ENCODE measurements around the gene WDR75. TPM values are rescaled to one million over a fixed set of nuclear protein-coding genes. Genes with fewer than 3 reads are reported as not detected.

Gene WDR75
- total RNA-seq, 3 donors from 2014 or later, result 20.6 to 28.4 (median 24.6) TPM

DNA sequence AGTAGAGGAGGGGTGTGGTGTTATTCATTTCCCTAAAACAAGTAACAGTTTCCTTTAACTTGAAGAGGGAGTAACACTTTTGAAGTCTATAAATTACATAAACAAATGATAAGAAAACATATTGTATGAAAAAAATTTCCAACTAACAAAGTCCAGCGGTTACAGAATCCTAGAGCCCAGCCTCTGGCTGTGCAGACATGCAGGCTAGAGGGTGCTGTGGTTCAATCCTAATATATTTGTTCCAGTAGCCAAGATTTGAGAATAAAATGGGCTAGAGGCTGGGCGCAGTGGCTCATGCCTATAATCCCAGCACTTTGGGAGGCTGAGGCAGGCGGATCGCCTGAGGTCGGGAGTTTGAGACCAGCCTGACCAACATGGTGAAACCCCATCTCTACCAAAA is 56.9 kb downstream of the WDR75 start:
- TF ChIP-seq, protein P1, sequence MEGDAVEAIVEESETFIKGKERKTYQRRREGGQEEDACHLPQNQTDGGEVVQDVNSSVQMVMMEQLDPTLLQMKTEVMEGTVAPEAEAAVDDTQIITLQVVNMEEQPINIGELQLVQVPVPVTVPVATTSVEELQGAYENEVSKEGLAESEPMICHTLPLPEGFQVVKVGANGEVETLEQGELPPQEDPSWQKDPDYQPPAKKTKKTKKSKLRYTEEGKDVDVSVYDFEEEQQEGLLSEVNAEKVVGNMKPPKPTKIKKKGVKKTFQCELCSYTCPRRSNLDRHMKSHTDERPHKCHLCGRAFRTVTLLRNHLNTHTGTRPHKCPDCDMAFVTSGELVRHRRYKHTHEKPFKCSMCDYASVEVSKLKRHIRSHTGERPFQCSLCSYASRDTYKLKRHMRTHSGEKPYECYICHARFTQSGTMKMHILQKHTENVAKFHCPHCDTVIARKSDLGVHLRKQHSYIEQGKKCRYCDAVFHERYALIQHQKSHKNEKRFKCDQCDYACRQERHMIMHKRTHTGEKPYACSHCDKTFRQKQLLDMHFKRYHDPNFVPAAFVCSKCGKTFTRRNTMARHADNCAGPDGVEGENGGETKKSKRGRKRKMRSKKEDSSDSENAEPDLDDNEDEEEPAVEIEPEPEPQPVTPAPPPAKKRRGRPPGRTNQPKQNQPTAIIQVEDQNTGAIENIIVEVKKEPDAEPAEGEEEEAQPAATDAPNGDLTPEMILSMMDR (IDR thresholded peaks at IDR 0.05), result no peak
- Histone ChIP-seq H3K4me3 (no peak overlapping the region), H3K9me3 (no peaks in the 10 kb centered on the region), H3K4me1 (ENCODE audit: low read depth) (no peaks in the 10 kb centered on the region), H3K36me3 (ENCODE audit: low read depth) (no peaks in the 10 kb centered on the region)
- intact Hi-C loops (cut with DNase I, micrococcal nuclease), result no loop called here
- DNase-seq (peak in 1 of 3 donors; percentile 37), ATAC-seq (peak; percentile 51)

DNA sequence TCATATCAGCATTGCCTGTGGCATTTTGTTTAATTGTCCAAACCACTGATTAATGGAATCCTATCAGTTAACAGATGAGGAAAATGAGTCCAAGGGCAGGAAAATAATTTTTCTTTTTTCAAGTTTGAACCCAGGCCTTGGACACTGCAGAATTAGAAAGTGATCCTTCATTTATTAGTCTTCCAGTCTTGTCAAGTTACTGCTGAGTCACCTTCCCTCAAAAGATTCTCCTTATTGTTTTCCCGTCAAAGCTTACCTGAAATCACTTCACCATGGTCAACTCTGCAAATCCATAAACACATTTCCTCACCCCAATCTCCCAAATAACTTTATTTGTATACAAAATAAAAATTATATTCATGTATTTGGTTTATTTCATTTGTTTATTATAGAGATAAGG is 57.9 kb downstream of the WDR75 start:
- ATAC-seq, result no peak
- TF ChIP-seq, protein P1 (IDR thresholded peaks at IDR 0.05), result no peak
- Histone ChIP-seq H3K4me1 (ENCODE audit: low read depth) (no peaks in the 10 kb centered on the region), H3K4me3 (no peak overlapping the region), H3K9me3 (no peaks in the 10 kb centered on the region), H3K36me3 (ENCODE audit: low read depth) (no peaks in the 10 kb centered on the region)
- no peak for DNase-seq
- intact Hi-C loops (cut with DNase I, micrococcal nuclease), result no loop called here

DNA sequence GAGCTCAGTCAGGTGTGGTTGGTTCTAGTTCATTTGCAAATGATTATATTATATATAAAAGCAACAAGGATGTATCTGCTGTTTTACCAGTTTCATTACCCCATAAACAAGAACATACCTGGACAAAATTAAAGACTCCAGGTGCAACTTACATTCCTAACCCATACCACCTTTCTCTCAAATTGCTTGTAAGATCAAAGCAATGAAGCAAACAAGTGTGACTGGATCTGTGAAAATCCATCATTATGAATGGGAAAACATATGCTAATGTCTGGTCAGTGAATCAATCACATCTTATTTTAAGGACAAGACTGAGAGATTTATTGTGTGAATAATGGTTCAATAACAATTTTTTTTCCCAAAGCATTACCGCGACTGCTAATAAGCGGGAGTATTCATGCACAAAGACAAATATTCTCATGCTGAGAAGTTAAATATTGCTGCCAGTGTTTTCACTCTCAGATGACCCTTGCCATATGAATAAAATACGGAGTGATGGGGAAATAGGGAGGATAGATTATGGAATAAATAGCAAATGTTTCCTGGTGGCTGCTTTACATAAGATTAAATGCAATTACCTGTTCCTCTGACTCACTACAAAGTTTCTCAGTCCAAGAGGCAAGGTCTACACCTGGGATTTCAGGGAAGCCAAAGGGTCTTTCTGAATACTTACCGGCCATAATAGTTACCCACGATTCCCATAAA is 59.3 kb downstream of the WDR75 start:
- no peaks in the 10 kb centered on the region for H3K36me3 ChIP-seq (ENCODE audit: low read depth)
- DNase-seq (no peak), ATAC-seq (peak; percentile 93)
- TF ChIP-seq, protein P1 (IDR thresholded peaks at IDR 0.05), result no peak
- no peak overlapping the region for H3K4me3 ChIP-seq
- intact Hi-C loops (cut with DNase I, micrococcal nuclease), result no loop called here
- no peaks in the 10 kb centered on the region for H3K9me3 ChIP-seq
- H3K4me1 ChIP-seq (ENCODE audit: low read depth), result no peaks in the 10 kb centered on the region

DNA sequence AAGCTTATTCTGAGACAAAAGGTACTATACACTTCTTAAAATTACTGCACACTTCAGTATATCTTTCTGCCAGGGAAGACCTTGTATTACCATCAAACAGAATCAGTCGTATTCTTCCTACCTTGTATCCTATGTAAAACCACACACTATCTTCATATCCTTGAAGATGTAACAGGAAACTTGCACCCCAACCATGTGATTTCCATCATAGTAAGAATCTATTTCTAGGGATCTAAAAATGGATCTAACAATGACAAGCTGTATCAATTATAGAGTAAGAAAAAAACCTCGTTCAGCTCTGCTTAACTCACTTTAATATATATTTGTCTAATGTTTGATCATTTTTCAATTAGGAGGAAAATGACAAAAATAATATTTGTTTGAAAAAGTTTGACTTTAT is 60.2 kb downstream of the WDR75 start:
- intact Hi-C loops (cut with DNase I, micrococcal nuclease), result no loop called here
- DNase-seq (no peak), ATAC-seq (no peak)
- Histone ChIP-seq H3K9me3 (no peaks in the 10 kb centered on the region), H3K36me3 (ENCODE audit: low read depth) (no peaks in the 10 kb centered on the region), H3K4me1 (ENCODE audit: low read depth) (no peaks in the 10 kb centered on the region), H3K4me3 (no peak overlapping the region)
- TF ChIP-seq, protein P1 (IDR thresholded peaks at IDR 0.05), result no peak

DNA sequence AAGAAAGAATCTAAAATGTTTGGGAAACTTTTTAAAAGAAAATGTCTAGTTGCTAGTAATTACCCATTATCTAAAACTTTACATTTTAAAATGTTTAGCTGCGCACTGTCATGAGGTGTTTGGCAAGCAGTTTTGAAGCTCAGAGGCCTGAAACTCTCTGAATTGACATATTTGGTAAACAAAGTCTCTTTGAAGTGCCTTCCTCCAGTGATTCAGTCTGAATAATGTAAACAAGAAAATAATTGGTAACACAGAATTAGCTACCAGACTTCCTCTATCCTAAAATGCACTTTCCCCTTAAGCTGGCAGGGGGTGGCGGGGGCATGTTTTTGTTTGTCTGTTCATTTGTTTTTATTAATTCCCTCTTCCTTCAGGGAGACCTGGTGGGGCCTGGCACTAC is 61.4 kb downstream of the WDR75 start:
- Histone ChIP-seq H3K36me3 (ENCODE audit: low read depth) (no peaks in the 10 kb centered on the region), H3K9me3 (no peaks in the 10 kb centered on the region), H3K4me3 (no peak overlapping the region), H3K4me1 (ENCODE audit: low read depth) (no peaks in the 10 kb centered on the region)
- DNase-seq (no peak), ATAC-seq (no peak)
- TF ChIP-seq, protein P1 (IDR thresholded peaks at IDR 0.05), result no peak
- intact Hi-C loops (cut with DNase I, micrococcal nuclease), result no loop called here

DNA sequence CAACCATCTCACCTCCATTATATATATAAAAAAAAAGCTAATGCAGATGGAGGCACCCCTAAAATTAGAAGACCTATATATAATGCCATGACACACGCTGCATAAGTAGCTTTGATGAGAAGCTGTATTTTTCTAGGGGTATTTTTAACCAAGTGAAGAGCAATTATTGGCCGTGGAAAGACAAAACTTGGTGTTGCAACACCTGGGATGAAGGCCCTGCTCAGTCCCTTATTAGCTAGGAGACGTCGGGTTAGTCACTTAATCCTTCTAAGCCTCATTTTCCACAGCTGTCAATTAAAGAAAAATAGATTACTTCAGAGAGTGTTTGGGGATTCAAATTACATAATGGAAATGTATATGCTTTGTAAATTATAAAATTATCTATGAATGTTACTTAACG is 63.0 kb downstream of the WDR75 start:
- no peaks in the 10 kb centered on the region for H3K9me3 ChIP-seq
- H3K4me1 ChIP-seq (ENCODE audit: low read depth), result no peaks in the 10 kb centered on the region
- ATAC-seq (no peak), DNase-seq (no peak)
- intact Hi-C loops (cut with DNase I, micrococcal nuclease), result no loop called here
- H3K36me3 ChIP-seq (ENCODE audit: low read depth), result no peaks in the 10 kb centered on the region
- no peak overlapping the region for H3K4me3 ChIP-seq
- TF ChIP-seq, protein P1 (IDR thresholded peaks at IDR 0.05), result no peak

Data from mucosa of descending colon (tissue), 3 donors.